LNCaP clone FGC (cell line): Measurements from ENCODE around the gene NOD2.

Experiments used
- DNase-seq: peaks from one replicate; pipeline ENCODE4 v3.0.0-alpha.2; 2011; ENCODE audit warnings: low read depth
- H3K4me3 ChIP-seq: 2 replicates; pipeline ENCODE4 v1.5.1; 2011; ENCODE audit warnings: mild to moderate bottlenecking, low read depth, low read length, control low read depth
- TF ChIP-seq, protein P1 (sequence below): IDR thresholded peaks from 2 replicates; pipeline ENCODE4 v1.5.1; 2012; ENCODE audit warnings: mild to moderate bottlenecking; ENCODE audit not compliant: control insufficient read depth, insufficient read depth; ENCODE audit errors: extremely low read depth

NOD2 gene

DNA sequence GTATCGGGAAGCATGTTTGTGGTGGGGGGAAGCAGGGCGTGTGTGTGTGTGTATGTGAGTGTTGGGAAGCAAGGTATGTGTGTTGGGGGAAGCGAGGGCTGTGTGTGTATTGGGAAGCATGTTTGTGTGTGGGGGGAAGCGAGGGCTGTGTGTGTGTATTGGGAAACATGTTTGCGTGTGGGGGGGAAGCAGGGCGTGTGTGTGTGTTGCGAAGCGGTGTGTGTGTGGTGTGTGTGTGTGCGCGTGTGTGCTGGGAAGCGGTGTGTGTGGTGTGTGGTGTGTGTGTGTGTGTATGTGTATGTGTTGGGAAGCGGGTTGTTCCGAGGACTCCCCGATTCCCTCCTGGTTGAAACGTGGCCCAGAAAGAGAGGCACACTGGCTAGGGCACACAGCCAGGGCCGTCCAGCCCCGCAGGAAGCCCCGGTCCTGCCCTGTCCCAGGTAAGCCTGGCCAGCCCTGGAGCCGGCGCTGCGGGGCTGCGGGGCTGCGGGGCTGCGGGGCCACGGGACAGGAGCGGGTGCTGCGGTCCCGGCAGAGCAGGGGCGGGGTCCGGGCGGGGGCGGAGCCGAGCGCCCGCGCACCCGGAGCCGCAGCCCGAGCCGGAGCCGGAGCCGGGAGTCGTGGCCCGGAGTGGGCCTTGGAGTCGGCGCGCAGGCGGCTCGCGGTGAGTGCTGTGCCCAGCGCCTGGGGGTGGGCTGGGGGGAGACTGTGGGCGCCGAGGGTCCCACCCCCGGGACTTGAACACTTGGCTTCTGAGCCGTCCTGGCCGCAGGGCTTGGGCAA lies at the start of gene NOD2:
NOD2 (plus strand) TSS at position 608 of the 783 bp plus-strand sequence. CDS start 5,890 bp downstream, outside the sequence.
- DNase-seq: no peak
- peak within 1 kb of the TSS; percentile 45 for H3K4me3 ChIP-seq
- TF ChIP-seq, protein P1, sequence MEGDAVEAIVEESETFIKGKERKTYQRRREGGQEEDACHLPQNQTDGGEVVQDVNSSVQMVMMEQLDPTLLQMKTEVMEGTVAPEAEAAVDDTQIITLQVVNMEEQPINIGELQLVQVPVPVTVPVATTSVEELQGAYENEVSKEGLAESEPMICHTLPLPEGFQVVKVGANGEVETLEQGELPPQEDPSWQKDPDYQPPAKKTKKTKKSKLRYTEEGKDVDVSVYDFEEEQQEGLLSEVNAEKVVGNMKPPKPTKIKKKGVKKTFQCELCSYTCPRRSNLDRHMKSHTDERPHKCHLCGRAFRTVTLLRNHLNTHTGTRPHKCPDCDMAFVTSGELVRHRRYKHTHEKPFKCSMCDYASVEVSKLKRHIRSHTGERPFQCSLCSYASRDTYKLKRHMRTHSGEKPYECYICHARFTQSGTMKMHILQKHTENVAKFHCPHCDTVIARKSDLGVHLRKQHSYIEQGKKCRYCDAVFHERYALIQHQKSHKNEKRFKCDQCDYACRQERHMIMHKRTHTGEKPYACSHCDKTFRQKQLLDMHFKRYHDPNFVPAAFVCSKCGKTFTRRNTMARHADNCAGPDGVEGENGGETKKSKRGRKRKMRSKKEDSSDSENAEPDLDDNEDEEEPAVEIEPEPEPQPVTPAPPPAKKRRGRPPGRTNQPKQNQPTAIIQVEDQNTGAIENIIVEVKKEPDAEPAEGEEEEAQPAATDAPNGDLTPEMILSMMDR: no peak

DNA sequence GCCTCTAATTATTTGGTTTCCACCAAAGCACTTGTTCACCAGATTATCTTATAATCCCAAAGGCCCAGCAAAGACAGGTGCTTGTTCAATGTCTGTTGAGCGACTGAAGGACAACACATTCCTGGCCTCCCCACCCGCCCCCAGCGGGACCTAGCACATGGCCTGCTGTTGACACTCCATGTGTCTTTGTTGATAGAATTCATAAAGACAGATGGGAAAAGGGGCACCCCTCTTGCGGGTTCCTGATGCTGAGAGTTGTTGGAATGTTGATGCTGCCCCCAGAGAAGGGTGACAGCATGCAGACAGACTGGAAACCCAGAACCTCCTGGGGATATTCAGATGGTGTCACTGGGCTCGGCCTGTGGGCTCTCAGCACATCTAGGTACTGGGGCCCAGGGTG lies 49.2 kb upstream of the NOD2 start:
- DNase-seq: no peak
- TF ChIP-seq, protein P1: no peak
- no peak overlapping the region for H3K4me3 ChIP-seq

DNA sequence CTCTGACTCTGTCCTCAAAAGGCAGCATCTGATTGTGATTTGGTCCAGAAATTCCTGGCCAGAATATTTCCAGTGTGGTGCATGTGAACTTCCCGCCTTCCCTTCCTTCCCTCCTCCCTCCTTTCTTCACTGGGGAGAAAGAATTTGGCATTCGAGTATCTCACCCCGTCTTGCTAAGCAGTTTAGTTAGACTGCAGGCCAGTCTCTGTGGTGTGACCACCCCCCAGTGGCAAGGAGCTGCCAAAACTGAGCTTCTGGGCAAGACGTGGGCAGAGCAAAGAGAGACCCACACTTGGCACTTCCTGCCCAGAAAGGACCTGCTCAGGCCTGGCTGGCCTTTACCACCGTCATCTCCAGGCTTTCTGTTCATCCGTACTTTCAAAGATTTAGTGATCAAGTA lies 48.7 kb upstream of the NOD2 start:
- TF ChIP-seq, protein P1: peak; percentile 58
- no peak overlapping the region for H3K4me3 ChIP-seq
- no peak for DNase-seq

DNA sequence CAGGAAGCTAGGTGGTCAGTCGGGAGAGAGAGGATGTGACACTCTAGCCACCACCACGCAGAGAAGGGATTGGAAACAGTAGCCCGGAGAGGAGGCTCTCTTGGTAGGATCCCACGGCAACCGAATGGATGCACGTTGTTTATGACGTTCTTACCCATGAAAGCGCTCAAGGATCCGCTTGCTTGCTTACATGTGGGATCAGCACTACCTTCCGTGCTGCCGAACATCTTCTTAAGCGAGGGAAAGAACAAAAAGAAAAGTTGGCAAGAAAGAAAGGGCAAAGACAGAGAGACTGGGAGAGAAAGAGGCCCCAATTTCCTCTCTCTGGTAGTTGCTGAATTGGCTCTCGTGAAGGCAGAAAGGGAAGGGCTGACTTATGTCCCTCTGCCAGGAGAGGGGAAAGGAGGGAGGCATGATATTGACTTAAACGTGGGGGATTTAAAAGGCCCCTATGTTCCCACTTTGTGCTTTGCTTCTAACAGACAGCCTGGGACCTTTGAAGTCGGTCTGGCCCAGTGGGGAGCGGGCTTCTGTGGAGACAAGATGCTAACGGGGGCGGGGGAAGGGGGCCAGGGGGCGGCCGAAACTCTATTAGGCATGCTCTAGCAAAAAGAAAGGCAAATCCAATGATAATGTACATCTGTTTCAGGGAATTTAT lies 47.7 kb upstream of the NOD2 start:
- no peak overlapping the region for H3K4me3 ChIP-seq
- TF ChIP-seq, protein P1: no peak
- DNase-seq: no peak

DNA sequence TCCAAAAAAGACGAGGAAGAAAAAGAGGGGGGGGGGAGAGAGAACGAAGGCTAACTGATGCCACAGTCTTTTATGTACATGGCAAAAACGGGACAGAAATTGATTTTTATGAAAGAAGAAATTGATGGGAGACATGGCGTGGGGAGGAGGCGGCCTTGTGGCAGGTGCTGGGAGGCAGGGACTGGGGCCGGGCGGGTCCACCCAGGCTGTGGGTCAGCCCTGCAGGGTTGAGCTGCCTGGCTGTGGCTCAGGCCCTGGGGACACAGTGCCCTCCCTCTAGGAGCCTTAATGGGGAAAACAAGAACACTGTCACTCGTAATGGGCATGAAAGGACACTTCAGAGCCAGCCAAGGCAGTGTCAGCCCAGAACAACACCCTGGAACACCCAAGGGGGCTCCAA lies 47.1 kb upstream of the NOD2 start:
- H3K4me3 ChIP-seq: no peak overlapping the region
- TF ChIP-seq, protein P1: no peak
- DNase-seq: no peak

DNA sequence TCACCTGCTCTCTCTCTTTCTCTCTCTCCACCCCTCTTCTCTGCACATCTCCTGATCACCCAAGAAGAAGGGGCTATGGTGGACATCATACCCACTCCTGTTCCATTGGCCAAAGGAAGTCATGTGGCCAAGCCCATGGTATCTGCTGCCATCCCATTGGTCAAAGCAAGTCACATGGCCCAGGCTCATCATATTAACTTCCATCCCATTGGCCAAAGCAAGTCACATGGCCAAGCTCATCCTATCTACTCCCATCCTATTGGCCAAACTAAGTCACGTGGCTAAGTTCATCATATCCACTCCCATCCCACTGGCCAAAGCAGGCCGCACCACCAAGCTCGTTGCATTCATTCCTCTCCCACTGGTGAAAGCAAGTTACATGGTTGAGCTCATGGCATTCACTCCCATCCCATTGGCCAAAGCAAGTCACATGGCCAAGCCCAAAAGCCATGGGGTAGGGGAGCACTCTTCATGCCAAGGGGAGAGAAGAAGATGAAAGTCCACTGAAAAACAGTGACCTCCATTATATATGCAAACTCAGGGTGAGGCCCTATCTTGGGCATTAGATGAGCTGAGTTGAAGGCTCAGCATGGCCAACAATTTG lies 41.5 kb upstream of the NOD2 start:
- H3K4me3 ChIP-seq: no peak overlapping the region
- no peak for DNase-seq
- TF ChIP-seq, protein P1: no peak
